NCI-H146 treated with DMSO at 0.1 percent for 48 hours (cell line): ENCODE measurements around the gene ANKRD13C.

Source experiments
- DNase-seq: peaks from one replicate; lab custom pipeline; 2025; ENCODE audit not compliant: unreplicated experiment; lab: John Stamatoyannopoulos, UW

ANKRD13C gene

GRCh38 chr1:70311369-70311768 lies 43.2 kb downstream of the ANKRD13C start:
- DNase-seq = no peak

GRCh38 chr1:70299472-70299871 lies 55.0 kb downstream of the ANKRD13C start:
- no peak for DNase-seq

GRCh38 chr1:70295749-70296148 lies 58.8 kb downstream of the ANKRD13C start:
- no peak for DNase-seq

- DNase-seq = no peak
These were observed 61.2 kb downstream of the ANKRD13C start for GRCh38 chr1:70293186-70293843.

- DNase-seq = no peak
These were observed 64.3 kb downstream of the ANKRD13C start for GRCh38 chr1:70290218-70290617.

GRCh38 chr1:70288166-70288565 lies 66.4 kb downstream of the ANKRD13C start:
- no peak for DNase-seq

- no peak for DNase-seq
These were observed 68.1 kb downstream of the ANKRD13C start for GRCh38 chr1:70286453-70286852.

GRCh38 chr1:70284366-70284765 lies 70.2 kb downstream of the ANKRD13C start:
- no peak for DNase-seq

- DNase-seq = no peak
These were observed 75.8 kb downstream of the ANKRD13C start for GRCh38 chr1:70278710-70279109.

- DNase-seq = no peak
These were observed 76.6 kb downstream of the ANKRD13C start for GRCh38 chr1:70277875-70278274.

- DNase-seq = no peak
These were observed 88.6 kb downstream of the ANKRD13C start for GRCh38 chr1:70265946-70266345.

- DNase-seq = no peak
These were observed 89.7 kb downstream of the ANKRD13C start for GRCh38 chr1:70264839-70265238.

GRCh38 chr1:70256664-70257063 lies 97.9 kb downstream of the ANKRD13C start:
- no peak for DNase-seq

GRCh38 chr1:70248729-70249128 lies 105.8 kb downstream of the ANKRD13C start:
- no peak for DNase-seq

- no peak for DNase-seq
These were observed 106.8 kb downstream of the ANKRD13C start for GRCh38 chr1:70247768-70248167.

- DNase-seq = no peak
These were observed 107.4 kb downstream of the ANKRD13C start for GRCh38 chr1:70247122-70247521.

- no peak for DNase-seq
These were observed 114.6 kb downstream of the ANKRD13C start for GRCh38 chr1:70239940-70240339.

GRCh38 chr1:70234733-70235132 lies 119.8 kb downstream of the ANKRD13C start:
- DNase-seq = no peak

GRCh38 chr1:70231475-70231874 lies 123.0 kb downstream of the ANKRD13C start:
- DNase-seq = no peak

- no peak for DNase-seq
These were observed 125.9 kb downstream of the ANKRD13C start for GRCh38 chr1:70228670-70229069.

GRCh38 chr1:70227439-70227838 lies 127.1 kb downstream of the ANKRD13C start:
- no peak for DNase-seq

- DNase-seq = no peak
These were observed 129.6 kb downstream of the ANKRD13C start for GRCh38 chr1:70224954-70225353.

GRCh38 chr1:70222716-70223235 lies 131.7 kb downstream of the ANKRD13C start:
- no peak for DNase-seq
